GM23338 (cell line): ENCODE measurements around the gene TGM6. TPM values are rescaled to one million over a fixed set of nuclear protein-coding genes. Genes with fewer than 3 reads are reported as not detected.
A peak's percentile ranks its signal among the peaks of the same experiment; 100 is the strongest.

ENCODE experiments used
- ATAC-seq: fragments of 200-7000 bp; cut with Tn5 transposase; 3 replicates; pipeline ENCODE4 v1.9.1; 2020
- DNase-seq: peaks from one replicate; pipeline ENCODE4 v3.0.0-alpha.2; 2015; ENCODE audit warnings: low spot score
- H2AFZ ChIP-seq: fragments of 200-600 bp; sonication (generic); 2 replicates; pipeline ENCODE4 v1.8.0; 2016; ENCODE audit warnings: antibody characterized with exemption, mild to moderate bottlenecking, moderate library complexity
- H3F3A ChIP-seq: fragments of 200-600 bp; sonication (generic); replicated peaks from 2 replicates; pipeline ENCODE4 v1.8.0; 2017; ENCODE audit warnings: antibody characterized with exemption, mixed run types, low read depth
- H3K27ac ChIP-seq: fragments of 200-600 bp; sonication (generic); 2 replicates; pipeline ENCODE4 v1.6.1; 2016; ENCODE audit warnings: low read depth
- H3K27me3 ChIP-seq: fragments of 200-600 bp; sonication (generic); 2 replicates; pipeline ENCODE4 v1.8.0; 2016; ENCODE audit warnings: mild to moderate bottlenecking, mixed run types, moderate library complexity; ENCODE audit not compliant: insufficient read depth
- H3K36me3 ChIP-seq: fragments of 200-600 bp; sonication (generic); 2 replicates; pipeline ENCODE4 v1.8.0; 2016; ENCODE audit warnings: mild to moderate bottlenecking; ENCODE audit not compliant: insufficient read depth
- H3K4me1 ChIP-seq: fragments of 200-600 bp; sonication (generic); 2 replicates; pipeline ENCODE4 v1.8.0; 2016; ENCODE audit warnings: mild to moderate bottlenecking, moderate library complexity; ENCODE audit not compliant: insufficient read depth
- H3K4me2 ChIP-seq: fragments of 200-600 bp; sonication (generic); 2 replicates; pipeline ENCODE4 v1.7.1; 2017; ENCODE audit warnings: mixed run types
- H3K4me3 ChIP-seq: fragments of 200-600 bp; sonication (generic); 2 replicates; pipeline ENCODE4 v1.6.1; 2016; ENCODE audit warnings: mixed run types
- H3K79me2 ChIP-seq: fragments of 200-600 bp; sonication (generic); replicated peaks from 2 replicates; pipeline ENCODE4 v1.8.0; 2017; ENCODE audit warnings: mild to moderate bottlenecking; ENCODE audit not compliant: insufficient read depth
- H3K9me2 ChIP-seq: fragments of 200-600 bp; sonication (generic); 2 replicates; pipeline ENCODE4 v1.8.0; 2017; ENCODE audit not compliant: insufficient read depth
- H4K20me1 ChIP-seq: fragments of 200-600 bp; sonication (generic); replicated peaks from 2 replicates; pipeline ENCODE4 v1.8.0; 2017; ENCODE audit warnings: mild to moderate bottlenecking; ENCODE audit not compliant: insufficient read depth
- H3K27ac Mint-ChIP-seq: 2 replicates; pipeline ENCODE4 v1.8.0; 2020; ENCODE audit warnings: inconsistent platforms, mild to moderate bottlenecking, moderate library complexity, mixed read lengths
- H3K27me3 Mint-ChIP-seq: 3 replicates; pipeline ENCODE4 v1.8.0; 2022; ENCODE audit warnings: low read depth, mild to moderate bottlenecking, moderate library complexity, mixed read lengths, inconsistent platforms; ENCODE audit not compliant: insufficient read depth, poor library complexity
- H3K36me3 Mint-ChIP-seq: 3 replicates; pipeline ENCODE4 v1.8.0; 2021; ENCODE audit warnings: low read depth, mild to moderate bottlenecking, inconsistent platforms, moderate library complexity, mixed read lengths
- H3K4me1 Mint-ChIP-seq: 3 replicates; pipeline ENCODE4 v1.8.0; 2020; ENCODE audit warnings: mild to moderate bottlenecking, inconsistent platforms, mixed read lengths
- H3K4me3 Mint-ChIP-seq: 3 replicates; pipeline ENCODE4 v1.8.0; 2021; ENCODE audit warnings: moderate library complexity, mild to moderate bottlenecking, inconsistent platforms, mixed read lengths
- H3K9me3 Mint-ChIP-seq: 3 replicates; pipeline ENCODE4 v1.8.0; 2020; ENCODE audit warnings: moderate library complexity, mild to moderate bottlenecking, inconsistent platforms, mixed read lengths
- CREB1 ChIP-seq: fragments of 250-450 bp; sonication (Bioruptor Pico); IDR thresholded peaks from 2 replicates; pipeline ENCODE4 v1.5.0; 2020; ENCODE audit warnings: low read depth, mild to moderate bottlenecking, moderate library complexity
- EZH2 ChIP-seq: fragments of 200-600 bp; sonication (generic); IDR thresholded peaks from one replicate; pipeline ENCODE4 v1.8.0; 2017; ENCODE audit warnings: antibody characterized with exemption, mild to moderate bottlenecking, low read depth; ENCODE audit not compliant: unreplicated experiment
- EZH2phosphoT487 ChIP-seq: fragments of 200-600 bp; sonication (generic); IDR thresholded peaks from one replicate; pipeline ENCODE4 v1.8.1; 2018; ENCODE audit warnings: antibody characterized with exemption; ENCODE audit not compliant: unreplicated experiment
- JUNB ChIP-seq: IDR thresholded peaks from one replicate; pipeline ENCODE4 v1.6.1; 2016; ENCODE audit warnings: antibody characterized with exemption; ENCODE audit not compliant: unreplicated experiment
- NANOG ChIP-seq: IDR thresholded peaks from 2 replicates; pipeline ENCODE4 v1.6.1; 2016; ENCODE audit warnings: antibody characterized with exemption, borderline replicate concordance
- REST ChIP-seq: IDR thresholded peaks from one replicate; pipeline ENCODE4 v1.6.1; 2018; ENCODE audit warnings: antibody characterized with exemption; ENCODE audit not compliant: unreplicated experiment
- STAT1 ChIP-seq: IDR thresholded peaks from one replicate; pipeline ENCODE4 v1.6.1; 2016; ENCODE audit warnings: antibody characterized with exemption; ENCODE audit not compliant: unreplicated experiment
- ZNF114 ChIP-seq: fragments of 250-450 bp; sonication (Bioruptor Pico); IDR thresholded peaks from 2 replicates; pipeline ENCODE4 v1.5.0; 2020; ENCODE audit warnings: mild to moderate bottlenecking, moderate library complexity
- ZNF331 ChIP-seq: fragments of 250-450 bp; sonication (Bioruptor Pico); IDR thresholded peaks from 2 replicates; pipeline ENCODE4 v1.5.0; 2020; ENCODE audit warnings: low read depth, mild to moderate bottlenecking, moderate library complexity
- polyA plus RNA-seq: library from polyadenylated mRNA; unstranded; fragments of >200 nt; fragmentation: Nextera tagmentation; extraction: Ambion mirVana; gene quantifications from 2 replicates; pipeline ENCODE4 v1.2.1, GENCODE V29; 2016
- total RNA-seq: library from RNA; depleted of rRNA; stranded (reverse); fragments of >200 nt; shearing (Covaris generic); gene quantifications from 2 replicates; pipeline ENCODE4 v1.2.3, GENCODE V29; 2014

Gene TGM6
- total and polyA plus RNA-seq, 2 experiments from 2014 or later: not detected

- no peaks in the 10 kb centered on the region for H3K4me1 Mint-ChIP-seq
- no peaks in the 10 kb centered on the region for H3K27me3 ChIP-seq
- no peak for DNase-seq
Observed at GRCh38 chr20:2341336-2341735, 39.4 kb upstream of the TGM6 start.

GRCh38 chr20:2342243-2342642 lies 38.5 kb upstream of the TGM6 start:
- Histone ChIP-seq H3K4me2 (no peak overlapping the region), H3K27ac (no peak overlapping the region), H3K27me3 (no peaks in the 10 kb centered on the region), H3K79me2 (no peaks in the 10 kb centered on the region), H3K36me3 (no peaks in the 10 kb centered on the region), H4K20me1 (no peaks in the 10 kb centered on the region), H3F3A (no peaks in the 10 kb centered on the region), H2AFZ (no peak overlapping the region), H3K4me1 (no peaks in the 10 kb centered on the region), H3K9me2 (no peaks in the 10 kb centered on the region), H3K4me3 (no peak overlapping the region)
- Mint-ChIP-seq H3K4me3 (no peak overlapping the region), H3K9me3 (peaks cover 3% of the 10 kb centered on the region; the same call in 1 of the 3 replicates), H3K27ac (no peak overlapping the region), H3K36me3 (no peaks in the 10 kb centered on the region), H3K27me3 (peaks cover 6% of the 10 kb centered on the region), H3K4me1 (no peaks in the 10 kb centered on the region)
- TF ChIP-seq CREB1 (CRISPR knock-in tag) (no peak), STAT1 (no peak), EZH2 (no peak), JUNB (no peak), ZNF114 (no peak), REST (no peak)
- DNase-seq (no peak), ATAC-seq (no peak)

More at GRCh38 chr20:2341336-2341735, 39.4 kb upstream of the TGM6 start:
- Mint-ChIP-seq H3K4me3 (no peak overlapping the region), H3K9me3 (peaks cover 3% of the 10 kb centered on the region; the same call in 1 of the 3 replicates), H3K27ac (no peak overlapping the region), H3K36me3 (no peaks in the 10 kb centered on the region), H3K27me3 (peaks cover 5% of the 10 kb centered on the region)
- H3K4me1 ChIP-seq: no peaks in the 10 kb centered on the region
- H3K36me3 ChIP-seq: no peaks in the 10 kb centered on the region
- no peaks in the 10 kb centered on the region for H3K79me2 ChIP-seq
- no peaks in the 10 kb centered on the region for H4K20me1 ChIP-seq
- H3F3A ChIP-seq: no peaks in the 10 kb centered on the region
- no peak overlapping the region for H3K4me2 ChIP-seq
- ATAC-seq: peak; percentile 23; the same call in 2 of the 3 replicates
- H3K9me2 ChIP-seq: no peaks in the 10 kb centered on the region
- H2AFZ ChIP-seq: no peak overlapping the region
- no peak overlapping the region for H3K4me3 ChIP-seq
- H3K27ac ChIP-seq: no peak overlapping the region
- no peak for TF ChIP-seq NANOG
- TF ChIP-seq ZNF331: no peak
- TF ChIP-seq ZNF114: no peak

- no peaks in the 10 kb centered on the region for H3K36me3 ChIP-seq
- no peak overlapping the region for H3K27ac Mint-ChIP-seq
- no peak for ATAC-seq
- no peak for TF ChIP-seq JUNB
- TF ChIP-seq STAT1: no peak
- no peak for TF ChIP-seq REST
- no peak for TF ChIP-seq NANOG
- no peak for TF ChIP-seq ZNF331
- TF ChIP-seq EZH2: no peak
- TF ChIP-seq EZH2phosphoT487: no peak
Observed at GRCh38 chr20:2346188-2346587, 34.5 kb upstream of the TGM6 start.

More at GRCh38 chr20:2346188-2346587, 34.5 kb upstream of the TGM6 start:
- no peaks in the 10 kb centered on the region for H4K20me1 ChIP-seq
- H3K36me3 Mint-ChIP-seq: no peaks in the 10 kb centered on the region
- peaks cover 6% of the 10 kb centered on the region for H3K27me3 Mint-ChIP-seq
- no peak overlapping the region for H2AFZ ChIP-seq
- H3K4me2 ChIP-seq: no peak overlapping the region
- no peaks in the 10 kb centered on the region for H3K79me2 ChIP-seq
- H3K4me1 ChIP-seq: no peaks in the 10 kb centered on the region
- H3K27ac ChIP-seq: no peak overlapping the region
- no peak for DNase-seq
- H3K4me3 Mint-ChIP-seq: no peak overlapping the region
- no peaks in the 10 kb centered on the region for H3K27me3 ChIP-seq
- H3K4me3 ChIP-seq: no peak overlapping the region
- no peaks in the 10 kb centered on the region for H3F3A ChIP-seq
- H3K9me3 Mint-ChIP-seq: peaks cover 3% of the 10 kb centered on the region; the same call in 1 of the 3 replicates
- no peaks in the 10 kb centered on the region for H3K4me1 Mint-ChIP-seq
- no peaks in the 10 kb centered on the region for H3K9me2 ChIP-seq
